Lower leg skin (tissue), 3 donors: ENCODE data around the gene GRM8.

Experiments used
- POLR2A ChIP-seq, 2 donors: fragments of 450-650 bp; IDR thresholded peaks; one replicate each; pipeline ENCODE4 v1.6.1; 2016 to 2017; ENCODE audit warnings: antibody characterized with exemption in 2 of 2, mild to moderate bottlenecking in 1 of 2, moderate library complexity in 1 of 2
- TF ChIP-seq, protein P1 (sequence below), 3 donors: fragments of 450-650 bp; IDR thresholded peaks; one replicate each; pipeline ENCODE4 v1.5.1; 2016; ENCODE audit warnings: antibody characterized with exemption in 3 of 3, mild to moderate bottlenecking in 3 of 3, moderate library complexity in 2 of 3

- TF ChIP-seq, protein P1, sequence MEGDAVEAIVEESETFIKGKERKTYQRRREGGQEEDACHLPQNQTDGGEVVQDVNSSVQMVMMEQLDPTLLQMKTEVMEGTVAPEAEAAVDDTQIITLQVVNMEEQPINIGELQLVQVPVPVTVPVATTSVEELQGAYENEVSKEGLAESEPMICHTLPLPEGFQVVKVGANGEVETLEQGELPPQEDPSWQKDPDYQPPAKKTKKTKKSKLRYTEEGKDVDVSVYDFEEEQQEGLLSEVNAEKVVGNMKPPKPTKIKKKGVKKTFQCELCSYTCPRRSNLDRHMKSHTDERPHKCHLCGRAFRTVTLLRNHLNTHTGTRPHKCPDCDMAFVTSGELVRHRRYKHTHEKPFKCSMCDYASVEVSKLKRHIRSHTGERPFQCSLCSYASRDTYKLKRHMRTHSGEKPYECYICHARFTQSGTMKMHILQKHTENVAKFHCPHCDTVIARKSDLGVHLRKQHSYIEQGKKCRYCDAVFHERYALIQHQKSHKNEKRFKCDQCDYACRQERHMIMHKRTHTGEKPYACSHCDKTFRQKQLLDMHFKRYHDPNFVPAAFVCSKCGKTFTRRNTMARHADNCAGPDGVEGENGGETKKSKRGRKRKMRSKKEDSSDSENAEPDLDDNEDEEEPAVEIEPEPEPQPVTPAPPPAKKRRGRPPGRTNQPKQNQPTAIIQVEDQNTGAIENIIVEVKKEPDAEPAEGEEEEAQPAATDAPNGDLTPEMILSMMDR (IDR thresholded peaks at IDR 0.05), result no peak
- TF ChIP-seq POLR2A (IDR thresholded peaks at IDR 0.05), result no peak
Observed at GRCh38 chr7:126419047-126419446, 833.7 kb downstream of the GRM8 start.
